Esophagus (tissue), 2 donors: ENCODE data around the gene C17orf114.

ENCODE experiments used
- H3K27ac ChIP-seq, 2 donors: one replicate each; pipeline ENCODE4 v1.5.1; 2013; ENCODE audit warnings: low read depth in 2 of 2, mild to moderate bottlenecking in 2 of 2, inconsistent platforms in 1 of 2, low read length in 1 of 2, moderate library complexity in 1 of 2
- H3K27me3 ChIP-seq, 2 donors: one replicate each; pipeline ENCODE4 v1.6.1; 2013; ENCODE audit warnings: low read length in 2 of 2, control low read depth in 1 of 2, mild to moderate bottlenecking in 1 of 2; ENCODE audit not compliant: insufficient read depth in 2 of 2, control insufficient read depth in 1 of 2
- H3K36me3 ChIP-seq, 2 donors: one replicate each; pipeline ENCODE4 v1.6.1; 2013; ENCODE audit warnings: low read length in 1 of 2; ENCODE audit not compliant: control insufficient read depth in 2 of 2, insufficient read depth in 2 of 2
- H3K4me1 ChIP-seq, 2 donors: one replicate each; pipeline ENCODE4 v1.6.1; 2013; ENCODE audit warnings: low read length in 1 of 2; ENCODE audit not compliant: control insufficient read depth in 2 of 2, insufficient read depth in 2 of 2
- H3K4me3 ChIP-seq, 2 donors: one replicate each; pipeline ENCODE4 v1.5.1; 2013; ENCODE audit warnings: low read length in 2 of 2, mild to moderate bottlenecking in 2 of 2, low read depth in 1 of 2, moderate library complexity in 1 of 2
- H3K9me3 ChIP-seq, 2 donors: one replicate each; pipeline ENCODE4 v1.6.1; 2013; ENCODE audit warnings: mild to moderate bottlenecking in 2 of 2, low read depth in 1 of 2, low read length in 1 of 2, moderate library complexity in 1 of 2; ENCODE audit not compliant: control insufficient read depth in 2 of 2, insufficient read depth in 1 of 2
- WGBS, 2 donors: extraction: QIAGEN DNeasy Blood & Tissue Kit; methylation state at CpG; one replicate each; pipeline ENCODE4 v1.1.7; 2013; 5-methylcytosine and 5-hydroxymethylcytosine counted together
- donor health status: healthy with polysubstance abuse.
- donor health status: Bipolar disorder and iron deficiency.

Gene C17orf114

DNA sequence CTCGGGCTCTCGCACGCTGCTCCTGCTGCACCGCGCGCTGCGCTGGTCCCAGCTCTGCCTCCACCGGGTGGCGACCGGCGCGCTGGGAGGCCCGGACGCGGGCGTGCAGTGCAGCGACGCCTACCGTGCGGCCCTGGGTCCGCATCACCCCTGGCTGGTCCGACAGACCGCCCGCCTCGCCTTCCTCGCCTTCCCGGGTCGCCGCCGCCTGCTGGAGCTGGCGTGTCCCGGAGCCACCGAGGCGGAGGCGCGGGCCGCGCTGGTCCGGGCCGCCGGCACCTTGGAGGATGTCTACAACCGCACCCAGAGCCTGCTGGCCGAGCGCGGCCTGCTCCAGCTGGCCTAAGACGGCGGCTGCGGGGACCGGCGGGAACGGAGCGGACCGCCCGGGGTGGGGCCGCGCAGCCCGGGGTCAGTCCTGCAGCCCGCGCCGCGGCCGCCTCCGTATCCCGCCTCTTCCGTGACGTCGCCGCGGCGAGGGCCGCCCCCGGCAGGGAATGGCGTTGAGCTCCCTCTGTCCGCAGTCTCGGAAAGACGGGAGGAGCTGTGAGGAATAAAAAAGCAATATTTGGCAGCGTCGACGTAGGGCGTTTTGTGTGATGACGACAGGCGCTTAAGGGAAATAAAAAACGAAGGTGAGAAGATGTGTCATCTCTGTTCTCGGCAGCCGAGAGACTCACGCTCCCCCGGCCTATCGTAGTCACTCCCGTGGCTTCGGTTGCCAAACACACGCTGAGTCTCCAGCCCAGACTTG lies 12.0 kb downstream of the C17orf114 start:
- Histone ChIP-seq H3K4me1 (peaks cover 13 to 15% of the 10 kb centered on the region in 2 donors), H3K27ac (peak overlapping the region; percentile 98 to 99), H3K36me3 (no peaks in the 10 kb centered on the region), H3K27me3 (no peaks in the 10 kb centered on the region), H3K4me3 (peak overlapping the region; percentile 66 to 69), H3K9me3 (no peaks in the 10 kb centered on the region)
- 0% methylated on average over 46 to 91 of the region's 91 CpGs for WGBS, 2 donors

DNA sequence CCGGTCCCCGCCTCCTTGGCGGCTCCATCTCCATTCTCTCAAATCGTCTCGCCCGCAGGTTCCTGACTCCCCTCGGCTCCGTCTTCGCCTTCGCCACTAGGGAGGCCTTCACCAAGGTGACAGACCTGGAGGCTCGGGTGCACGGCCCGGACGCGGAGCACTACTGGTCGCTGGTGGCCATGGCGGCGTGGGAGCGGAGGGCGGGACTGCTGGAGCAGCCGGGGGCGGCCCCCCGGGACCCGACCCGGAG lies 12.5 kb downstream of the C17orf114 start:
- H3K9me3 ChIP-seq: no peaks in the 10 kb centered on the region
- H3K27ac ChIP-seq: peak overlapping the region; percentile 98 to 99
- H3K4me3 ChIP-seq: peak overlapping the region; percentile 66 to 69
- 0% methylated on average over 25 of the region's 25 CpGs for WGBS, 2 donors
- no peaks in the 10 kb centered on the region for H3K27me3 ChIP-seq
- H3K36me3 ChIP-seq: no peaks in the 10 kb centered on the region
- peaks cover 13 to 15% of the 10 kb centered on the region in 2 donors for H3K4me1 ChIP-seq

DNA sequence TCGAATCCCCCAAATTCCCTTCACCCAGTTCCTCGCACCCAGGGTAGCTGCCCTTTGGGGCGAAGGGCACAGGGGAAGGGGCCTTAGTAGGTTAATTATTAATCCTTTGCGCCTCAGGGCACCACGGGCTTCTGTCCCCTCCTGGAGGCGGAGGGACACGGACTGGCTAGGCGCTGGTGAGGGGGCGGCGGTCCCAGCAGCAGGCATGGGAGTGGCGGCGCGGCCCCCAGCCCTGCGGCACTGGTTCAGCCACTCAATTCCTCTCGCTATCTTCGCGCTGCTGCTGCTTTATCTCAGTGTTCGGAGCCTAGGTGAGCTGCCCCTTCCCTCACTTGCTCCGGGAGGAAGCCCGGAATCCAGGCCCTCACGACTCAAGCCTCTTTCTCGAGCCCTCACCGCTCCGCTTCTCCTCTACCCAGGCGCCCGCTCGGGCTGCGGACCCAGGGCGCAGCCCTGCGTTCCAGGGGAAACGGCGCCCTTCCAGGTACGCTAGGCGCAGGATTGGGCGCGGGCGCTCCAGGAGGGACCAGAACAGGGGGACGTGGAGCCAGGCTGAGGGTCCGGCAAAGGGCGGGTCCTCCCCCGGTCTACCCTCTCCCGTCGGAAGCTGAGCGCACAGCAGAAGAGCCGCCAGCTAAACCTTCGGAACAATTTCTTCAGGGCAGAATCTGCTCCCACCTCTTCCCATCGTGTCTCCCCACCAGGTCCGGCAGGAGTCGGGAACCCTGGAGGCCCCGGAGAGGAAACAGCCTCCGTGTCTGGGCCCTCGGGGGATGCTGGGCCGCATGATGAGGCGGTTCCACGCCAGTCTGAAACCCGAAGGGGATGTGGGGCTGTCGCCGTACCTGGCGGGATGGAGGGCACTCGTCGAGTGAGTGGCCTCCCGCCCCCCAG lies 13.1 kb downstream of the C17orf114 start, which contains the start of gene GLTPD2:
Gene GLTPD2 (plus strand): TSS at position 158 of the 894 bp plus-strand sequence. CDS start 48 bp downstream, at position 206.
- Histone ChIP-seq H3K4me3 (peak within 1 kb of the TSS; percentile 66 to 69), H3K9me3 (no peaks in the 10 kb centered on the region), H3K36me3 (no peaks in the 10 kb centered on the region), H3K27me3 (no peaks in the 10 kb centered on the region), H3K27ac (peak within 1 kb of the TSS; percentile 98 to 99), H3K4me1 (peaks cover 13 to 15% of the 10 kb centered on the region in 2 donors)
- WGBS, 2 donors: 25 to 29% methylated on average over 57 to 62 of the region's 62 CpGs

DNA sequence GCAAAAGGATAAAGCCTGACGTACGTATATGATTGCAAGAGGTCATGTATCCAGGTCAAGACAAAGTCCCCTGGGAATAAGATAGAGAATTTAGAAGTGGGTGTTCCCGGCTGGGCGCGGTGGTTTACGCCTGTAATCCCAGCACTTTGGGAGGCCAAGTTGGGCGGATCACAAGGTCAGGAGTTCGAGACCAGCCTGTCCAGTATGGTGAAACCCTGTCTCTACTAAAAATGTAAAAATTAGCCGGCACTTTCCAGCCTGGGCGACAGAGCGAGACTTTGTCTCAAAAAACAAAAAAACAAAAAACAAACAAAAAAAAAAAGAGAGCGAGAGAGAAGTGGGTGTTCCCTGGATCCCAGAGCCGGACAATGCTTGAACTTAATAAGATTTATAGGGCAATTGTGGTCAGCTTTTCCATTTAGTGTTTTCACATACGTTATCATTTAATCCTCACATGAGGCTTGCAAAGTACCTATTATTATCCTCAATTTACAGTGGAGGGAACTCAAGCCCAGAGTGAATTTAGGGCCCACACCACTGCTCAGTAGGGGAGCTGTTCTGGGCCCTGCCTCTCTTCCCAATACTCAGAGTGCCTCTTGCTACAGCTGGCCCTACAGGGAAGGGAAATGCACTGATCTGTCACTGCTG lies 13.8 kb downstream of the C17orf114 start:
- peak overlapping the region in 1 of 2 donors; percentile 99 for H3K27ac ChIP-seq
- peak overlapping the region in 1 of 2 donors; percentile 69 for H3K4me3 ChIP-seq
- H3K9me3 ChIP-seq: no peaks in the 10 kb centered on the region
- WGBS, 2 donors: 74 to 76% methylated on average over 14 of the region's 14 CpGs
- H3K27me3 ChIP-seq: no peaks in the 10 kb centered on the region
- no peaks in the 10 kb centered on the region for H3K36me3 ChIP-seq
- peaks cover 13 to 15% of the 10 kb centered on the region in 2 donors for H3K4me1 ChIP-seq

GRCh38 chr17:4786516-4786915 lies 15.6 kb downstream of the C17orf114 start:
- Histone ChIP-seq H3K4me1 (peaks cover 13 to 15% of the 10 kb centered on the region in 2 donors), H3K27me3 (peaks cover 0 to 3% of the 10 kb centered on the region in 2 donors), H3K27ac (peak overlapping the region in 1 of 2 donors; percentile 50), H3K36me3 (no peaks in the 10 kb centered on the region), H3K9me3 (peaks cover 0 to 4% of the 10 kb centered on the region in 2 donors), H3K4me3 (peak overlapping the region in 1 of 2 donors; percentile 16)
- 19 to 35% methylated on average over 6 of the region's 6 CpGs for WGBS, 2 donors

DNA sequence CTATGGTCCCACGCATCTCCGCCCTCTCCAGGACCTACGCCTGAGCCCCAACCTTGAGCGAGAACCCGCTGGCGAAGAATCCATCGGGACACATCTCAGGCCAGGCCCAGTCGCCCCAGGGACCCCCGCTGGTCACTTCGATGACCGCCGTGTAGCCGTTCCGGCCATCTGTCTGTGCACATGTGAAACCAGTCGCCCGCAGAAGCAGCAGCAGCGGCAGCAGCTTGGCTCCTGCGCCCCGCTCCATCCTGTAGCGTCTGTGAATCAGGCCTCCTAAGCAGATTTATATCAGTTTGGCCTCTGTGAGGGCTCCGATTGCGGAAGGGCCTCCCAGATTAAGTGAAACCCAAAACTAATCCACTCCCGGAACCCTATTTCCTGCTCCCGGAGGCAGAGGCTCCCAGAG lies 16.0 kb downstream of the C17orf114 start, which contains the start of gene VMO1:
Gene VMO1 (minus strand): TSS at position 259 of the 406 bp plus-strand sequence. CDS start 12 bp downstream, at position 247.
- H3K4me3 ChIP-seq: peak within 1 kb of the TSS; percentile 3 to 16
- peaks cover 13 to 15% of the 10 kb centered on the region in 2 donors for H3K4me1 ChIP-seq
- H3K9me3 ChIP-seq: peaks cover 0 to 4% of the 10 kb centered on the region in 2 donors
- WGBS, 2 donors: 16 to 19% methylated on average over 24 of the region's 24 CpGs
- peaks cover 0 to 3% of the 10 kb centered on the region in 2 donors for H3K27me3 ChIP-seq
- H3K27ac ChIP-seq: peak within 1 kb of the TSS in 1 of 2 donors; percentile 50
- no peaks in the 10 kb centered on the region for H3K36me3 ChIP-seq

DNA sequence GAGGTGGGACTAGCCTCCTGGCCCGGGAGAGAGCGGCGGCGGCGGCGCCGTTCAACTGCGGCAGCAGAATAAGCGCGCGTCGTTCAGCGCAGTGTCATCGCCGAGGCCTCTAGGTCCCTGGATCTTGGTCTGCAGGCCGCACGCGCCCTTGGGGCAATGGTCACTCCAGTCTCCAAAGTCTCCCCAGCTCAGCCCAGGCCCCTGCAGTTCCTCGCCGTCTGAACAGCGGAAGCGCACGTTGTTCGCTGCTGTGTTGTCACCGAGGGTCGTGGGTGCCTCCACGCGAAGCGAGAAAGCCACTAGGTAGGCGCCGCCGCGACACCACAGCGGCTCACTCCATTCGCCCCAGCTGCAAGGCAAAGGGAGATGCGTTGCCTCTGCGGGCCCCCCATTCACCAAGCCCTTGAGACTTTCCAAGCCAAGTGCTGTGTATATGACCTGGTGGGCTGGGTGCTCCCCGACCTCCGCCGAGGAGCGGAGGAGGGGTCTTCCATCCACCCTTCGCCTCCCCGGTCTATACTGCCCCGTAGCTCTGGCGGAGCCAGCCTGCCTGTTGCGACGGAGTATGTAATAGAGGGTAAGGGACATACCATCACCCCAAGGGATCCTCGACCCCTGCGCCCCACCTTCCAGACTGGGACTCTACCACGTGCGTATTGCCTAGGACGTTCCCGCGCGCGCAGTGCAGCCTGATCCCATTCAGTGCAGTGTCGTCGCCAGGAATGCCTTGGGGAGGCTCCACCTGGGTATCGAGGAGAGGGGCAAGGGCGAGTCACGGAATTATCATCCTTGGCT lies 16.6 kb downstream of the C17orf114 start:
- H3K27me3 ChIP-seq: peaks cover 0 to 3% of the 10 kb centered on the region in 2 donors
- H3K4me3 ChIP-seq: peak overlapping the region; percentile 3 to 13
- H3K4me1 ChIP-seq: peaks cover 13 to 15% of the 10 kb centered on the region in 2 donors
- 18 to 22% methylated on average over 61 of the region's 61 CpGs for WGBS, 2 donors
- peaks cover 0 to 4% of the 10 kb centered on the region in 2 donors for H3K9me3 ChIP-seq
- H3K27ac ChIP-seq: no peak overlapping the region
- no peaks in the 10 kb centered on the region for H3K36me3 ChIP-seq

DNA sequence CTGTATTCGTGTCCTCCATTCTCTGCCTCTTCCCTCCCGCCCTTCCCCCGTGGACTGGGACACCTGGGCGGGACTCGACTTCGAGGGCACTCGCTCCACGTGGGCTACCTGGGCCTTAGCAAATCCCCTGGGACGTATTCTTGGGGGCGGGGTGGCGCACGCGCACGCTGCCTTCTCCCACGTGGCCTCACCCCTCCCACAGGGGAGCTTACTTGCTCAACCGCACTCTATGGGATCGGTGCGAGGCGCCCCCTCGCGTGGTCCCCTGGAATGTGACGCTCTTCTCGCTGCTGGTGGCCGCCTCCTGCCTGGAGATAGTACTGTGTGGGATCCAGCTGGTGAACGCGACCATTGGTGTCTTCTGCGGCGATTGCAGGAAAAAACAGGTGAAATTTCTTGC lies 19.5 kb downstream of the C17orf114 start:
- H3K4me3 ChIP-seq: no peak overlapping the region
- H3K27me3 ChIP-seq: peaks cover 0 to 3% of the 10 kb centered on the region in 2 donors
- WGBS, 2 donors: 38 to 42% methylated on average over 28 of the region's 28 CpGs
- no peak overlapping the region for H3K27ac ChIP-seq
- no peaks in the 10 kb centered on the region for H3K36me3 ChIP-seq
- H3K9me3 ChIP-seq: peaks cover 0 to 4% of the 10 kb centered on the region in 2 donors
- H3K4me1 ChIP-seq: peaks cover 6 to 7% of the 10 kb centered on the region in 2 donors
